NCI-H2196 (cell line): ENCODE results near the gene RPS15.
"Not testable (repeated sequence)": the region's sequence is repeated elsewhere in the genome, so short reads cannot be mapped to it uniquely, and the experiment has no call there.

Experiments used
- DNase-seq: peaks from one replicate; lab custom pipeline; 2025; ENCODE audit not compliant: unreplicated experiment; lab: John Stamatoyannopoulos, UW

RPS15 gene

DNA sequence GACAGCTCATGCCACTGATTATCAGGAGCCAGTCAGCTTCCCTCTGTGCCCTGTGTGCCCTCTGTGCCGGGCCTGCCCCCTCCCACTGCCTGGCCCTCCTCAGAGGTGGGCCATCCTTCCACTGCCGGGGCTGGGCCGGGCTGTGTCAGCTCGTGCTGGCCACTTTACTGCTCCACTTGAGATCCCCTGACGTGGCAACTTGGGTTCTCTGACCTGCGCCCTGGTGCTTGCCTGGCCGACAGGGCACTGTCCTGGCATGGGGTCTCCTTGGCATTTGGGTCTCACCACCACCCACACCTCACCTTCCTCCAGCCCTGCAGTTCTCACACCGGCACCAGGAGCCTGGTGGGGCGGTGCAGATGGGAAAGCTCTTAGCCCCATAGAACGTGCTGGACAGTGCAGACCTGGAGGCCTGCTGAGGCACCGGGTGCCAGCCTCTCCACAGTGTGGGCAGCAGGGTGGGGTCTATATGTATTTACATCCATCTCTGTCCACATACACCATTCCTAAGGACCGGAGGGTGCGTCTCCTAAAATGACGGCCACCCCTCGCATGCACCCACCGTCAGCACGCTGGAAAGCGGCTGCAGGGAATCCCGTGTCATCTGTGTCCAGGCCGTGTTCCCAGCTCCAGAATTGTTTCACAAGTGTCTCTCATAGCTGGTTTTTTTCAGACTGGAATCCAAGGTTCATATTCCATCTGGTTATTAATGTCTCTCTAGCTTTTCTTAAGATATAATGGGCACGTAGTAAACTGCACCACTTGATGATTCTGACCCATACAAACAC, 19.1 kb upstream of the RPS15 start:
- DNase-seq = no peak

GRCh38 chr19:1420085-1420484, 18.1 kb upstream of the RPS15 start:
- DNase-seq = not testable (repeated sequence)

GRCh38 chr19:1420590-1420989, 17.6 kb upstream of the RPS15 start:
- DNase-seq = no peak

DNA sequence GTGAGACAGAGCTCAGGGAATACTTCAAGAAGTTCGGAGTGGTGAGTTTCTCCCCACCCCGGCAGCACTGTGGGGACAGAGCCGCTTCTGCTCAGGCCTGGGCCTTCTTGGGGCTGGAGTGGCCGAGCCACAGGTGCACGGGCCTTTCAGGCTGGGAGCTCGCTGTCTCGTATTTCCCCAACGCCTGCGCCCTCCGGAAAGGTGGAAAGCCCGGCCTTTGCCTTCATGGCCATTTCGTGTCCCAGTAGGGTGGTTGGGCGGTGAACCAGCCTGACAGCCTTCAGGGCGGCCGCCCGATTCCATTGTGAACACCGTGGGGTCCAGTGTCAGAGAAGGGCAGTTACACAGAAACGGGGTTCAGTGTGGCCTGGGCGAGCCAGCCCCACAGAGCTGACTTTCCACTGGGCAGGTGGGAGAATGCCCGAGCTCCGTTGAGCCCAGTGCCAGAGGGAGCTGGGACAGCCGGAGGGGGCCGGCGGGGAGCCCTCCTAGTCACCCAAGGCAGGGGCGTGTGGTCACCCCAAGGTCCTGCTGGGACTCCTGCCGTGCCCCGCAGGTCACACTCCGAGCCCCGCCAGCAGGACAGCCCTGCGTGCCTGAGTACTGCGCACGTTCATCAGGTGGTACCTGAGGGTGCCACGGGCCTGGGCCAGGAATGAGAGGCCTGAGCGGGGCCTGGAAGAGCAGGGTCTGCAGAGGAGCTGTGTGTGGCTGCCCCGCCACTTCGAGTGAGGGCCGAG, 16.8 kb upstream of the RPS15 start:
- DNase-seq = no peak

DNA sequence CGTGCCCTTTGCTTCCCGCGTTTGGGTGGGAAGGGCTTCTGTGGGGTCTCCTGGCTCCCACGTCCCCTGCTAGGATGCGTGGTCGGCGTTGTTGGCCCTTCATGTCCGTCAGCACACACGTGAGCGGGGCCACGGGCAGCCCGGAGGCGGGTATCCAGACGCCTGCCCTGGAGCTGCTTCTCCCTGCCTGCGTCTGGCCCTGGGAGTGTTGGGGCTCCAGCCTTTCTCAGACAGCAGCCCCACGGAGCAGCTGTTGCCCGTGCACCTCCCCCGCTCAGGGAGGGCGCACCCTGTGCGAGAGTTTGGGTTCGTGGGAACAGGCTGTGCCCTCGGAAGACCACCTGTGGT, 16.3 kb upstream of the RPS15 start:
- DNase-seq = no peak

- DNase-seq = no peak
These were observed 15.8 kb upstream of the RPS15 start for GRCh38 chr19:1422360-1422759.

- DNase-seq = no peak
These were observed 15.3 kb upstream of the RPS15 start for GRCh38 chr19:1422943-1423342.

- DNase-seq = no peak
These were observed 14.6 kb upstream of the RPS15 start for GRCh38 chr19:1423436-1424191.

- no peak for DNase-seq
These were observed 13.8 kb upstream of the RPS15 start for GRCh38 chr19:1424192-1424955.

DNA sequence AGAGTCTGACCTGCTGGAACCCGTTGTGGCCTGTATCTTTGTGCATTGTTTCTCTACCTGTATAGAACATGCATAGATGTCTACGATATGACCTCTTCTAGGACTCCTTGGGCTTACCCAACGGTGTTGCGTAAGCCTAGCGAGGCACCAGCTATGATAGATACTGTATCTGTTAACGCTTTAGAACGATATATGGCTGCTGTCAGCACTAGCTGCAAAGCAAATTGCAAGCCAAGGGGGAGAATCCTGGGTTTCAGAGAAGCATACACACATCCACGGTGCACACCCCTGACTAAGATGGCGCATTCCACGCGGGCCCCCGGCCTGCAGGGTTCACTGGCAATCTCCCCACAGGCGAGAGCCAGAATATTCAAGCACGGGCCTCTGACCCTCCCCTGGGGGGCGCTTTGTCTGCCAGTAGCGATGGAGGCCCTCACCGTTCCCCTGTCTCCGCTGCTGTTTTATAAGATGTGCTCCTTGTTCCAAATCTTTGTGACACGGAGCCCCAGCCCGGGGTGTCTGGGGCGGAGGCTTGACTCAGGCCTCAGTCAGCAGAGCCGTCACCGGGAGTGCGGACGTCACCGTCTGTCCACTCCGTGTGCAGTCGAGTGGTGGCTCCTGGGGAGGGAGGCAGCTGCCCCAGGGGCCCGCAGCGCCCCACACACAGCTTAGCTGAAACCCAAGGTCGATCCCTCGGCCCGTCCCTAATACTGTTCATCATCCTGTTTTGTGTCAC, 12.9 kb upstream of the RPS15 start:
- no peak for DNase-seq

- DNase-seq = no peak
These were observed 12.3 kb upstream of the RPS15 start for GRCh38 chr19:1425902-1426301.

GRCh38 chr19:1426736-1427135, 11.5 kb upstream of the RPS15 start:
- no peak for DNase-seq

- DNase-seq = no peak
These were observed 10.8 kb upstream of the RPS15 start for GRCh38 chr19:1427221-1427920.

DNA sequence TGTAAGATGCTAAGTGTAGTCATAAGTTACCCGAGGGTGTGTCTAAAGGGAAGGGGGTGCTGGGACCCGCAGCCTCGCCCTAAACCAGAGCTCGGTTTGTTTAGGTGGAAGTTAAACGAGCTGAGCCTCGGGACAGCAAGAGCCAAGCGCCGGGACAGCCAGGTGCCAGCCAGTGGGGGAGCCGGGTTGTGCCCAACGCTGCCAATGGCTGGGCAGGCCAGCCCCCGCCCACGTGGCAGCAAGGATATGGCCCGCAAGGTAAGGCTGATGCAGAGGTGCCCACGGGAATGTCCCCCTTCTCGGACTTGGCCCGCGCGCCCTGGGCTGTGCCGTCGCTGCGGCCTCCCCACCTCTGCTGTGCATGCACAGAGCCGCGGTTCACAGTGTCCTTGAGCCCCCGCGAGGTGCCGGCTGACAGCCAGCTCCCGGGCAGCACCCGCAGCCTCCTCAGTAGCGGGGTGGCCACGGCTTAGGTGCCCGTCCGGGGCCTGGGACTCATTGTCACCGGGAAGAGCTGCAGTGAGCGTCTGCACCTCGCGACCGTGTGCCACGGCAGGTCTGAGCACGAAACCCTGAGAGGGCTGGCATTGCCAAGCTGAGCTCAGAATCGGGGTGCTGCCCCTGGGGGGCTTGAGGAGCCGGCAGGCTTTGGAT, 9.3 kb upstream of the RPS15 start:
- DNase-seq = no peak

GRCh38 chr19:1429750-1430149, 8.4 kb upstream of the RPS15 start:
- no peak for DNase-seq

- DNase-seq = no peak
These were observed 8.0 kb upstream of the RPS15 start for GRCh38 chr19:1430246-1430645.

DNA sequence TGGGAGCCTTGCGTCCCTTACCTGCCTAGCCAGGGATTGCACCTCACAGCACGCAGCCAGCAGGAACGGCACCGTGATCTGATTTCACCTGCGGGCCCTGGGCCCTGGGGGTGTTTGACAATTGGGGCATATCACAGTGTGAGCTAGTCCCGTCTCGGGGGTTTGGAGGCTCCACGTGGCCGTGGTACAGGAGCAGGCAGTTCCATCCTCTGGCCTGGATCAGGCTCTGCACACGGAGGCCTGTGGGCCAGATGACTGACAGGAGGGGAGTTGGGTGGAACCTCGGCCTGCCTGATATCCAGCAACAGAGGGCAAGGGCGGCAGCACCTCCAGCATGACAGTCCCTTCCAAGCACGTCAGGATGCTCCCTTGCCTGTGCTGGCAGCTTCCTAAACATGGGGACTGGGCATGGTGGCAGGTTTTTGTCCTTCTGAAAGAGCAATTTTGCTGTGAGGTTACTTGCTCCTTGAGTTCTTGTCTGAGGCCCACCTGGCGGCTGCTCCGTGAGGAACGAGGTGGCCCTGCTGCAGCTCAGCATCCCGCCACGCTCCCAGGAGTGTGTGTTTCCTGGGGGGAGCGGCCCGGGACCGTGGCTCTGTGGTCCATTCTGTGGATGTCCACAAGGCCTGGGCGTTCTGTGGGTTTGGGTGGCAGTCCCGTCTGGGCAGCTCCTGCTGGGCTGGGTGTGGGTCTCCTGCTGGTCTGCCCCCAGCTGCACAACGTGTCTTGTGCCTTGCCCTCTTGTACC, 6.3 kb upstream of the RPS15 start:
- DNase-seq = no peak

DNA sequence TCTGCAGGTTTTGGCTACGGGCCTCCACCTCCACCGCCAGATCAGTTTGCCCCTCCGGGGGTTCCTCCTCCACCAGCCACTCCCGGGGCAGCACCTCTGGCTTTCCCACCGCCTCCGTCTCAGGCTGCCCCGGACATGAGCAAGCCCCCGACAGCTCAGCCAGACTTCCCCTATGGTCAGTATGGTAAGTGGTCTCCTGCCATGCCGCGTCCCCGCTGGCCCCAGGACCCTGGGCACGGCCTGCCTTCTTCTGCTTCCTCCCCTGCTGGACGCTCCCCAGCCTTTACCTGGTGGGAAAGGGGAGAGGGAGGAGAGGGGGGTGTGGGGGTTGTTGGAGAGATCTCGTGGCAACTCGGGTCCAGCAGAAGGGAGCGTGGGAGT, 5.7 kb upstream of the RPS15 start:
- DNase-seq = no peak
